Mesodermal cell (in vitro differentiated cells): ENCODE measurements around the gene SMG1.
"Not testable (repeated sequence)": the region's sequence is repeated elsewhere in the genome, so short reads cannot be mapped to it uniquely, and the experiment has no call there.

Experiments
- H3K27ac ChIP-seq: 2 replicates; pipeline ENCODE4 v1.7.0; 2013; ENCODE audit warnings: mild to moderate bottlenecking, low read depth, low read length, moderate library complexity; ENCODE audit not compliant: severe bottlenecking
- H3K36me3 ChIP-seq: 2 replicates; pipeline ENCODE4 v1.7.1; 2013; ENCODE audit warnings: mild to moderate bottlenecking, low read length, moderate library complexity; ENCODE audit not compliant: control insufficient read depth, insufficient read depth
- H3K4me1 ChIP-seq: one replicate; pipeline ENCODE4 v1.7.1; 2013; ENCODE audit warnings: mild to moderate bottlenecking, low read length; ENCODE audit not compliant: insufficient read depth, control insufficient read depth, poor library complexity, severe bottlenecking
- H3K4me3 ChIP-seq: 2 replicates; pipeline ENCODE4 v1.7.0; 2013; ENCODE audit warnings: low read length, control low read depth, mild to moderate bottlenecking; ENCODE audit not compliant: insufficient read depth, poor library complexity, severe bottlenecking; ENCODE audit errors: extremely low read depth
- H3K9me3 ChIP-seq: 2 replicates; pipeline ENCODE4 v1.7.1; 2013; ENCODE audit warnings: mild to moderate bottlenecking, low read length, moderate library complexity; ENCODE audit not compliant: control insufficient read depth
- WGBS, 2 experiments: methylation state at CpG; one replicate each; pipeline ENCODE4 v1.1.5; 2013; ENCODE audit warnings: missing lambda C conversion rate in 2 of 2; ENCODE audit not compliant: insufficient coverage in 2 of 2; 5-methylcytosine and 5-hydroxymethylcytosine counted together

SMG1 gene

GRCh38 chr16:18782697-18783429 lies 143.3 kb downstream of the SMG1 start:
- WGBS, 2 experiments: 95% methylated on average over 6 of the region's 8 CpGs
- H3K9me3 ChIP-seq: no peaks in the 10 kb centered on the region
- peaks cover 8% of the 10 kb centered on the region for H3K4me1 ChIP-seq
- H3K4me3 ChIP-seq: no peak overlapping the region
- H3K36me3 ChIP-seq: peaks cover 56% of the 10 kb centered on the region
- no peak overlapping the region for H3K27ac ChIP-seq

GRCh38 chr16:18781232-18781631 lies 145.0 kb downstream of the SMG1 start:
- not testable (repeated sequence) for H3K27ac ChIP-seq, H3K4me3 ChIP-seq, H3K9me3 ChIP-seq, H3K4me1 ChIP-seq
- H3K36me3 ChIP-seq: peaks cover 40% of the 10 kb centered on the region
- no CpG with 5 or more reads among the region's 6 CpGs for WGBS, 2 experiments

- peaks cover 37% of the 10 kb centered on the region for H3K36me3 ChIP-seq
- not testable (repeated sequence) for H3K4me1 ChIP-seq, H3K4me3 ChIP-seq, H3K9me3 ChIP-seq, H3K27ac ChIP-seq
- 82 to 85% methylated on average over 3 to 5 of the region's 8 CpGs for WGBS, 2 experiments
Observed at GRCh38 chr16:18780460-18781026, 145.7 kb downstream of the SMG1 start.

GRCh38 chr16:18777664-18778063 lies 148.5 kb downstream of the SMG1 start:
- not testable (repeated sequence) for H3K9me3 ChIP-seq, H3K27ac ChIP-seq, H3K4me1 ChIP-seq, H3K4me3 ChIP-seq, H3K36me3 ChIP-seq
- no CpG with 5 or more reads among the region's 1 CpG for WGBS, 2 experiments

- H3K36me3 ChIP-seq, H3K4me3 ChIP-seq, H3K27ac ChIP-seq, H3K4me1 ChIP-seq, H3K9me3 ChIP-seq: not testable (repeated sequence)
- 89 to 94% methylated on average over 3 to 4 of the region's 5 CpGs for WGBS, 2 experiments
Observed at GRCh38 chr16:18776334-18776733, 149.9 kb downstream of the SMG1 start.

- not testable (repeated sequence) for H3K9me3 ChIP-seq, H3K36me3 ChIP-seq, H3K4me3 ChIP-seq, H3K4me1 ChIP-seq, H3K27ac ChIP-seq
- 78 to 89% methylated on average over 3 of the region's 4 CpGs for WGBS, 2 experiments
Observed at GRCh38 chr16:18774651-18775050, 151.6 kb downstream of the SMG1 start.

GRCh38 chr16:18772171-18772570 lies 154.0 kb downstream of the SMG1 start:
- not testable (repeated sequence) for H3K4me1 ChIP-seq, H3K4me3 ChIP-seq, H3K36me3 ChIP-seq, H3K9me3 ChIP-seq, H3K27ac ChIP-seq
- 89 to 91% methylated on average over 5 to 7 of the region's 7 CpGs for WGBS, 2 experiments

GRCh38 chr16:18770336-18770962 lies 155.8 kb downstream of the SMG1 start:
- H3K36me3 ChIP-seq, H3K27ac ChIP-seq, H3K9me3 ChIP-seq, H3K4me3 ChIP-seq, H3K4me1 ChIP-seq: not testable (repeated sequence)
- 88 to 93% methylated on average over 5 to 8 of the region's 11 CpGs for WGBS, 2 experiments

- H3K27ac ChIP-seq, H3K4me3 ChIP-seq, H3K9me3 ChIP-seq, H3K4me1 ChIP-seq, H3K36me3 ChIP-seq: not testable (repeated sequence)
- WGBS, 2 experiments: 85 to 100% methylated on average over 1 to 2 of the region's 7 CpGs
Observed at GRCh38 chr16:18767217-18767616, 159.0 kb downstream of the SMG1 start.

- not testable (repeated sequence) for H3K36me3 ChIP-seq, H3K4me1 ChIP-seq, H3K9me3 ChIP-seq, H3K4me3 ChIP-seq, H3K27ac ChIP-seq
- WGBS, 2 experiments: 83% methylated on average over 1 of the region's 5 CpGs; no CpG with 5 or more reads in 1 of the 2 experiments
Observed at GRCh38 chr16:18762713-18763112, 163.5 kb downstream of the SMG1 start.
